ENCODE results near the gene NRXN2.

The NRXN2 gene

GRCh38 chr11:64560139-64560771 lies 162.7 kb downstream of the NRXN2 start:
- peak; percentile 81 for DNase-seq

- DNase-seq = peak; percentile 58
Observed at GRCh38 chr11:64559351-64560138, 163.5 kb downstream of the NRXN2 start.

- DNase-seq = peak; percentile 49
Observed at GRCh38 chr11:64558869-64559268, 164.1 kb downstream of the NRXN2 start.

- DNase-seq = peak; percentile 68
Observed at GRCh38 chr11:64558065-64558745, 164.8 kb downstream of the NRXN2 start.

DNA sequence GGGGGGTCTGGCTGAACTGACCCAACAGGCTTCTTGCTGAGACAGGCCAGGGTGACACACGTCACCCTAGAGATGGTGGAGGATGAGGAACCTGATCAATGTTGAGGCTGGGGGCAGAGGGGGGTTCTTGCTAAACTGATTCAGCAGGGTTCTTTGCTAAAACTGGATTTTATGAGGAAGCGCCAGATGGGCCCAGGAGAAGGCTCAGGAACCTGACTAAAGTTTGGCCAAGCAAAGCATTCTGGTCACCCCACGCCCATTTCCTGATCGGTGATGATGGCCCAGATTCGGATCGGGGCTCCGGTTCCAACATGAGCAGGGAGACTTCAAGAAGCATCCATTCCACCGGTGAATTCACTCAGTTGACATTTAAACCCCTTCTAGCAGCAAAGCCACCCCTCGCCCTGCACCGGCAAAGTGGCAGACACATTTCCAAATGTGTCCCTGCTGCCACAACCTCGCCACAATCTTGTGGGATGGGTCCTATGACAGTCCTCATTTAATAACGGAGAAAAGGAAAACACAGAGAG lies 166.2 kb downstream of the NRXN2 start:
- DNase-seq = no peak
